GM21528 (cell line): ENCODE measurements around the gene LRRFIP1.
"Not testable (repeated sequence)": the region's sequence is repeated elsewhere in the genome, so short reads cannot be mapped to it uniquely, and the experiment has no call there.

Source experiments
- ATAC-seq: cut with Tn5 transposase; IDR thresholded peaks from one replicate; pipeline ENCODE4 v1.9.1; 2021; ENCODE audit warnings: mild to moderate bottlenecking, moderate library complexity; ENCODE audit not compliant: unreplicated experiment, low FRiP score

LRRFIP1 gene, protein sequence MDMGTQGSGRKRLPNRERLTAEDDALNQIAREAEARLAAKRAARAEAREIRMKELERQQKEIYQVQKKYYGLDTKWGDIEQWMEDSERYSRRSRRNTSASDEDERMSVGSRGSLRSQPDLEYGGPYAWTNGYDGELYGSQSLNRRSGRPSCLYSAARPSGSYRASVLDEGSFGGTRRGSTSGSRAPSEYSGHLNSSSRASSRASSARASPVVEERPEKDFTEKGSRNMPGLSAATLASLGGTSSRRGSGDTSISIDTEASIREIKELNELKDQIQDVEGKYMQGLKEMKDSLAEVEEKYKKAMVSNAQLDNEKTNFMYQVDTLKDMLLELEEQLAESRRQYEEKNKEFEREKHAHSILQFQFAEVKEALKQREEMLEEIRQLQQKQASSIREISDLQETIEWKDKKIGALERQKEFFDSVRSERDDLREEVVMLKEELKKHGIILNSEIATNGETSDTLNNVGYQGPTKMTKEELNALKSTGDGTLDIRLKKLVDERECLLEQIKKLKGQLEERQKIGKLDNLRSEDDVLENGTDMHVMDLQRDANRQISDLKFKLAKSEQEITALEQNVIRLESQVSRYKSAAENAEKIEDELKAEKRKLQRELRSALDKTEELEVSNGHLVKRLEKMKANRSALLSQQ

DNA sequence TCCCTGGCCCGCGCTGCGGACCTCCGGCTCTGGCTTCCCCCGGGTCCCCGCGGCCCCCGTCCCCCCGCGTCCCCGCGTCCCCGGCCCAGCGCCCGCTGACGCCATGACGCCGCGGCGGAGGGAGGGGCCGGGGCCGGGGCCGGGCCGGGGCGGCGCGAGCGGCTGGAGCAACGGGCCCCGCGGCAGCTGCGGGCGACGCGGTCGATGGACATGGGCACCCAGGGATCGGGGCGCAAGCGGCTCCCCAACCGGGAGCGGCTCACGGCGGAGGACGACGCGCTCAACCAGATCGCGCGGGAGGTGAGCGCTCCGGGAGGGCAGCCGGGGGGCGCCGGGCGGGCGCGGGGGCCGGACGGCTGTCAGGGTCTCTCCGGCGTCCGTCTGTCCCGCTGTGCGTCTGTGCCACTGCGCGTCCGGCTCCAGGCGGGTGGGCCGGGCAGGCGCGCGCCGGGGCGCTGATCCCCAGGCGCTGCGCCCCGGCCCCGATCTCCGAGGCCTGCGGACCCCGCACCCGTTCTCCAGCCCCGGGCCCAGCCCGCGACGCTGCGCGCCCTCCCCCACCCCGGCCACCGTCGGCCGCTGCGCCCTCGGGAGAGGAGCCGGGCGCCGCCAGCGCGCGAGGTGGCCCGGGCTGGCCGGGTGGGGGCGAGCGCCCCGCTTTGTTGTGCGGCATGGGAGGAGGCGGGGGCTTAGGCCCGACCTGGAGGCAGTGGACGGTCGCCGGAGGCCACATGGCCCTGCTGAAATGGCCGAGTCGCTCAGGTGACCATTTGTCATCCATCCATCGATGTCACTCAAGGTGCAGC lies at the start of gene LRRFIP1:
TSS of gene LRRFIP1 (plus strand) at position 147 of the 806 bp plus-strand sequence. CDS start at position 205, 58 bp downstream.
- ATAC-seq = no peak

DNA sequence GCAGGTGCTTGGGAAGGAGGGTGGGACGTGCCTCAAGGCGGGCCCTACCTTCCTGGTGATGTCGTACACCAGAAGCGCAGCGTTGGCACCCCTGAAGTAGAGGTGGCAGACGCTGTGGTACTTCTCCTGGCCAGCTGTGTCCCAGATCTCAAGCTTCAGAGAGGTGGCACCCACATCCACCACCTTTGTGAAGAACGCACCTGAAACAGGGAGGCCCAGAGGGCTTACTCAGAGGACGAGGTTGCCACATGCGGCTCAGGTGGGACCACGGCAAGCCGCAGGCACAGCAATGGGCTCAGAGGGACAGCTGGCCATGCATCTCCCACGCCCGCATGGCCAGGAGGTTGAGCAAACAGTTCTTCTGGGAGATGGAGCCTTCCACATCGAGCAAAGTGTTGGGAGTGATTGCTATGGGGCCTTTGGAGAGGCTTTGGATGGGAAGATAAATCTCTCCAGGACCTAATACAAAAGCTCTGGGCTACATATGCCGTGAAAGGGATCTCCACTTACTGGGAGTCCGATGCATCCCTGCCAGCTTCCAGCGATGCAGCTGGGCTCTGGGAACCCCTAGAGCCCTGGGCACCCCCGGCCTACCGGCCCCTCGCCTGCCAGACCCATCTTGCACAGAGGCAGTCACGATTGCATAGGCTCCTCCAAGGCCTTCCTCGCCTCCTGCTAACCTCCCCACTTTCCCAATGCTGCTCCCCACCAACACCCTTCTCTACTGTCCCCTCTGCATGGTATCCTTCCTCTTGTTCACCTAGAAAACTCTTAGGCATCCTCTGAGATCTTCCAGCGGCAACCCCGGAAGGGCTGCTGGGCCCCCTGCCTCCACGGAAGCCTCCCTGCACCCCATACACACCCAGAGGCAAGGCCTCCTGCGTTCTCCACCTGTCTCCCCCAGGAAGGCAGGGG lies 49.2 kb upstream of the LRRFIP1 start:
- ATAC-seq = no peak

DNA sequence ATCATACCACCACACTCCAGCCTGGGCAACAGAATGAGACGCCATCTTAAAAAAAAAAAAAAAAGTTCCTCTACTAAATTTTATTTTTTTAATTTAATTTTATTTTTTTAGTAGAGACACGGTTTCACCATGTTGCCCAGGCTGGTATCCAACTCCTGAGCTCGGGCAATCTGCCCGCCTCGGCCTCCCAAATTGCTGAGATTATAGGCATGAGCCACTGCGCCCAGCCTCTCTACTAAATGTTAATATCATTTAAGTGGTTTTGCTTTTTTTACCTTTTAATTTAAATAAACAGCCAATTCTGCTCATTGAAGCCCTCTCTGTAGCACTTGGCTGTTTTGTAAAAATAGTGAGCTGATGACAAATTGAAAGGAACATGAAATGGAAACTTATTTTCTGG lies 46.1 kb upstream of the LRRFIP1 start:
- ATAC-seq = no peak

DNA sequence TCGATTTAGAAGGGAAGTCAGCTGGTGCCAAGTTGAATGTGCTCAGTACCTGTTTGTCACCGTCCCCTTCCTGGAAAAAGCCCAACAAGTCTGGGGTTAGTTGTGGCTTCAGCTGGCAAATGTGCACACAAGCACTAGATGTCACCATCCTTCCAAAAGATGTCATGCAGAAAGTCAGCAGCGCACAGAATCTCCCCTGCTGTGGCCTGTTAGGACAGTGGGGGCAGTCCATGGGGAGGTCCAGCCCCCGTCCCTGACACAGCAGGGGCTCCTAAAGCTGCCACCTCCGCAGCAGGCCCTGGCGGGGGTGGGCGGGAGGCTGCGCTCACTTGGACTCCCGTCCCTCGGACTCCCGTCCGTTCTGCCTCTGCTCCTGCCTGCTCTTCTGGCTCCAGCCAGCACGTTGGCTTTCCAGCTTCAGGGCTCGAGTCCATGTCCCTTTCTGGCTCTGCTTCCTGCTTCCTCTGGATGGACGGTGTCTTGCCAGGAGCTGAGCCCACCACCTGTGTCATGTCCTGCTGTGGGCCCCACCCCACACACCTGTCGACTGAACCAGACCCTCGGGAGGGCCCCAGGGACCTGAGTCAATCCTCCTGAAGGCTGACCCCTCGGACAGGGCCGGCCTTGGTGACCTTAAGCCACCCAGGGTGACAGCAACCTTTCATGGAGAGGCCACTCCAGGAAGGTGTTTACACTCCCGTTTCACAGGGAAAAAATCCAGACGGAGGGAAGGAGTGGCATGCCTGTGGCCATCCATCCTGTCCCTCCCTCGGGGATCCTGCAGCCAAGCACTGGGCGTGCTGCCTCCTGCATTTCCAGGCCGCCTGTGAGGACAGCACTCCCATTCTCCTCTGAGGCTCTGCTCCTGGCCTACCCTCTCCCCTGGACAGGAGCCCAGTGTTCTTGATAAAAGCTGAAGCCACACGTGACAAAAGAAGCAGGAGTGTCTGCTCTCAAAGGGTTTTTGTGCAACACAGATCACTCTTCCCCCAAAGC lies 45.3 kb upstream of the LRRFIP1 start:
- no peak for ATAC-seq

DNA sequence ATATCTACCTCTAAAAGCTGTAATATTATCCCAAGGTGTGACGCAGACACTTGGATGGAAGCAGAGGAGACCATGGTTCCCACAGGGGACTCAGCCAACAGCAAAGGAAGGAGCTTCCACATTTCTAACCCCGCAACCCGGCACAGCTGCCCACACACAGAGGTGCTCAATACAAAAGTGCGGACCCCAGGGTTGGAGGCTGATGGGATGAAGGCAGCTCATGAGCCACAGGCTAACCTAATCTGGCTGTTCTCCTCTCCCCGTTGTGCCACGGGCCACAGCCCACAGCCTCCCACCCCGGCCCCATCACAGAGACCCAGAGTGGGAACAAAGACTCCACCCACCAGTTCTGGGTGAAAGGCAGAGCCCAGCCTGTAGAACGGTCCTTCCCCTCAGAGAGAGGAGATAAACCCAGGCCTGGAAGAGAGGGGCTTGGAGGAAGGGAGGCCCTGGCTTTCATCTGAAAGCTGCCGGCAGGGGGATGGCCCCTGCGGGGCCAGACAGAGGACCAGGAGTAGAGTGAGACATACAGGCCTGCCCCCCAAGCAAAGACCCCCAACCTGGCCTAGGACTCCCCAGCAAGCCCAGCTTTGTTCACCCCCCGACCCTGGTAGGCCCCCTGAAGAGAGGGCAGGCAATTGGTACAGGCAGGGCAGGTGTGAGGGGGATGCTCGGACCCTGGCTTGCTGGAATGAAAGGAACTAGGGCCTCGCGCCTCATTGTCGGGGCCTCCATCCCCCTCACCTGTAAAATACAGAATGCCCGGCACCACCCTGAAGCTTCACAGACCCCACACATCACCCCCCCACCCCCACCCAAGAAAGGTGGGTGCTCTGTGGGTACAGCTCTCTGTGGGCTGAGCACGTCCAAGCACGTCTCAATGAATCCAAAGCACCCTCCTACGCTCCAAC lies 43.7 kb upstream of the LRRFIP1 start:
- no peak for ATAC-seq

DNA sequence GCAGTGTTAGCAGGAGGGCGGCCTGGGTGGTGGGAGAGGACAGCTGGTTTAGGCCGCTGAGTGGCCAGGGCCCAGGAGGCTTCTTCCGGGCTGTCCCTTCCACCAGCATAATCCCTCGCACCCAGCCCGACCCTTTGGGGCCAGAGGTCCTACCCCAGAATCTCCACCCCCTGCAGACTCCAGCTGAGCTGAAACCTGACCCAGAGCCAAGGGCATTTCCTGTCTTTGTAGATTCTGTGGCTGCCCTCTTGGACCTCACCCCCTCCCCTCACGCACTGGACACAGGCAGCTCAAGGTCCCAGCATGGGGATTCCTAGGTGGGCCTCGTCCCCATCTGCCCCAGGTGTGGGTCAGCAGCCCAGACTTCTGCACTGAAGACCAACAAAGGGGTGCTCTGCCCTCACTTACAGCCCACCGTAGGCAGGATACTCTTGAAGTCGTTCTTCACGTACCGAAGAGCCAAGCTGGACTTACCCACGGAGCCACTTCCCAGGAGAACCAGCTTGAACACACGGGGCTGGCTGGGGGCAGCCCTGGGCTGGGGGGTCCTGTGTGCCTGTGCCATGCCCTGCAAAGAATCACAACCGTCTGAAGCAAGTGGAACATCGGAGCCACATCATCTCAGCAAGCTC lies 41.7 kb upstream of the LRRFIP1 start:
- no peak for ATAC-seq

DNA sequence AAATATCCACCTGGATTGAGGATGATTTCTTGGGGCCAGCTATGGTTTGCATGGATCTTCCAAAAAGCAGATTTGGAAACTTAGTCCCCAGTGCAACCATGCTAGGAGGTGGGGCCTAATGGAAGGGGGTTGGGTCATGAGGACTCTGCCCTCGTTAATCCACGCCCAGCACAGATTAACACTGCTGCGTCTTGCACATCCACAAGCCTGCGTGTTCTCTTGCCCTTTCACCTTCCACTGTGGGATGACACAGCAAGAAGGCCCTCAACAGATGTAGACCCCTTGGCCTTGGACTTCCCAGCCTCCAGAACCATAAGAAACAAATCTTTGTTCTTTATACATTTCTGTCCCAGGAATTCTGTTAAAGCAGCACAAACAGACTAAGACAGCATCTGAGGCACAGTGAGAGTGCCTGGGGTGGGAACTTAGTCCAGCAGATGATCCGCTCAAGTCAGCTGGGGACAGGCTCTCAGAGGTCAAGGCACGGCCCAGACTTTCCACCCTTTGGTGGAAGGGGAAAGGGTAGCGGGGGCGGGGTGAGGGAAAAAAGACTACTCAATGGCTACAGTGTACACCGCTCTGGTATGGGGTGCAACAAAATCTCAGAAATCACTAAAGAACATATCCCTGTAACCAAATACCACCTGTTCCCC lies 39.2 kb upstream of the LRRFIP1 start:
- no peak for ATAC-seq

DNA sequence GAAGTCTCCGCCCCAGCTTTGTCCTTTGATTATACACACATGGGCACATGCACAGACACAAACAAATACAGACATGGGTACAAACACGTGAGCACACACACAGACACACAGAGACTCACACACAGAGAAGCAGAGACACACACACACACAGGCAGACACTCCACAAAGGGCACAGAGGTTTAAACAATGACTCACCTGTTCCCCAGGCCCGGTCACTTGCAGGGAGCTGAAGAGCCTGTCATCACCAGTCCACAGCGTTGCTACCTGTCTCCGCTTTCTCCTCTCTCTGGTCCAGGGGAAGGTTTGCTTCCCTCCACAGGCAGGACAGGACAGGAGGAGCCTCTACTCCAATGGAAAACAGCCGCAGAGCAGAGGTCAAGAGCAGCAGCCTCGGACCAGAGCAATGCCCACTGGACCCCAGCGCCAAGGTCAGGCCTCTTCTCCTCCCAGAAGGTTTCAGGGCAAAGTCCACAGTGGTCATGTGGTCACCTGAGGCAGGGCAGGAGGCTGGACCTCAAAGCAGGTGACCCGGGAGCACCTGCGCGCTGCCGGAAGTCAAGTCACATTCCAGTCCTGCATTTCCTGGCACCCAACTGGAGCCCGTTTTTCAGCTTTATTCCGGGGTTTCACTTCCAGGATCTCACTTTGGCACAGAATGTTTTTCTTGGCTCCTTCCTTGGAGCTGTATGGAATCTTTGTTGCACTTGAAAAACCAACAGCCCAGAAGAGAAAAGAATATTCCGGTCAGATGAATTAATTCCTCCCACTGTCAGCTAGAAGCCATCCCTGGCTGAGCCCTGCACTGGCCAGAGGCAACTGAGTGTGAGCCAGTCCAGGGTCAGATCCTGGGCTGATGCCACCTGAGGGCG lies 36.9 kb upstream of the LRRFIP1 start, which contains the start of gene RAB17:
TSS of gene RAB17 (minus strand) at position 463 of the 869 bp plus-strand sequence. CDS start 4,580 bp downstream, outside the sequence.
- no peak for ATAC-seq

DNA sequence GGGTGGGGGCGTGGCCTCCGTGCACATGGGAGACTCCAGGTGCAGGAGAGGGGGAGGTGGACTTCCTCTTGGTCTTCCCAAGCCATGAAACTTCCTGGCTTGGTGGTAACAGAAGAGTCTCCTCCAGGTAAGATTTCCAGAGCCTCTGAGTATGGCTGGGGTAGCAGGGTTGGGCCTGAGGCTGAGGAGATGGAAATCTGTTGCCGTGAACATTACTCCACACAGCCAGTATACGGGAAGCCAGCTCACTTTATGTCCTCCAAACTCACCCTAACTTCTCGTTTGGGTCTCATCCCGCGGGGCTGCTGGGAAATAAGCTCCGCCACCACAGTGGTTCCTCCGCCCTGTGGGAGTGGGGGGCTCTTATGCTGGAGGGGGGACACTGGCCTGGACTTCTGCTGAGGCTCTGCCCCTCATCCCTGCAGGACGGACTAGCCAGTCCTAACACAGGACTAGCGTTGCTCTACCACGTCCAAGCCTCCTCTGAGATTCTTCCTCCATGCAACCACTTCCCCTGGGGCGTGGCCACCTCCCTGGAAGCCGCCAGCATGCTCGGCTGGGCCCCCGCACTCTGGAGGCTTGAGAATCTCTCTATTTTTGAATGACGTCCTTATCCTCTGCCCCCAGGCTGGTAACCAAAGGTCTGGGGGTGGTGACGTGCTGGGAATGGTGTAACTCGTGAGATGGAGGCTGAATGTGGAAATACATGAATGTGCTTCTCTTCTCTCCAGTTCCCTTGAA lies 36.1 kb upstream of the LRRFIP1 start:
- ATAC-seq = no peak

DNA sequence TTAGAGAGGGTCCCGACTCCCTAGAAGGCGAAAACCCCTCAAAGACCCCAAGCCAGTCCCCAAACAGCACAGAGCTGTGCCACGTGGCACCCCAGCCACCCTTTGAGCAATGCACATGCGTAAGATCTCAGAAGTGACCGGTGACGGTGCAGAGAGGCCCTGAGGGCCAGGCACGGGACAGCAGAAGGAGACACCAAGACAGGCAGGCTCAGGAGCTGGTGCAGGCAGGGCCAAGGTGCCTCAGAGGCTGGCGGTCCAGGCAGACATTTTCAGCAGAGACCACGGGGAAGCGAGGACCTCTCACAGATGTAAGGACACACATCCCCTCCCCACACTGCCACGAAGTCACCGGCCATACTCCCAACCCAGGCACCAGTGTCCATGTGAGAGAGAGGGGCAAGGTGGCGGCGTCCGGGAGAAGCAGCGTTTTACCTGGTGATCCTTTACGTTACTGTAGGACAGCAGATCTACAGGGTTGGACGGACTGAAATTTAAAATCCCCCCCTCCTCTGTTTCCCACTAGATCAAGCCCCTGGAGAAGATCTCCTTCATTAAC lies 34.9 kb upstream of the LRRFIP1 start:
- no peak for ATAC-seq

DNA sequence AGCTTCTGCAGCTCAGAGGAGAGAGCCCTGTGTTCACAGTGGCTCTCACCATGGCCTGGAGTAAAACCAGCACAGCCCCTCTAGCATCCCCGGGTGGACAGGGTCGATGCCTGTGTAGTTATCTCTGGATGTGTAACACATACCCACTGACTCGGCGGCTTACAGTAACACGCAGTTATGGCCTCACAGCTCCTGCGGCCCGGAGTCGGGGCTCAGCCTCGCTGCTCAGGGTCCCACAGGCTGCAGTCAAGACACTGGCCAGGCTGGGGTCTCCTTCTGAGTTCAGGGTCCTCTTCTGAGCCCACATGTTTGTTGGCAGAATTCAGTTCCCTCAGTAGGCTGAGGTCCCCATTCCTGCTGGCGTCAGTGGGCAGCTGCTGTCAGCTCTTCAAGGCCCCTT lies 34.4 kb upstream of the LRRFIP1 start:
- ATAC-seq = no peak

DNA sequence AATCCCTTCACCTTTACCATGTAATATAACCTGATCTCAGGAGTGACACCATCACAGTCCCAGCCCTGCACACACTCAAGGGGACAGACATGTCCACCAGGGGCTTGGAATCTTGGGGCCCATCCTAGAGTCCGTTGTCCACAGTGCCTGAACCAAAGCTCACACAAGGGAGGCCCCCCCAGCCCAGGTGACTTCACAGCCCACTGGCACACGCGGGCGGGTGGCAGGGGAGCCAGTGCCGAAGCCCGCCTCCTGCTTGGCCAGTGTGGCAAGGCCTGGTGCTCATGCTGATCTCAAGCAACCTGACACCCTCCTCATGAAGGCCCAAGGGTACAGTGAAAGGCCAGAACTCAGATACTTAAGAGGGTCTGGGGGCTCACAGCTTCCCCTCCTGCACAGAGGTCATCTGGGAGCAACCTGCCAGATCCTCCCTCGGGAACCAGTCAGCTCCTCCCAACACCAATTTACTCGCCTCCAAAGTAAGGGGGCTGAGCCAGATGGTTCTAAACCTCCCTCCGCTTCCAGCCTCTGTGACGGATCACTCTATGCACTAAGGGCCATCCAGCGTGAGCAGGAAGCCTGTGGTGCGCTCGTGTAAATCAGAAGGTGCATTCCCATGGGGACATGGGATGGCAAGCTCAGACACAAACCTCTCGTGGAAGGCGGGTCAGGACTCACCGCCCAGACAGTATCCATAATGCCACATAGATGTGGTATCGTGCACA lies 33.6 kb upstream of the LRRFIP1 start:
- ATAC-seq = no peak

DNA sequence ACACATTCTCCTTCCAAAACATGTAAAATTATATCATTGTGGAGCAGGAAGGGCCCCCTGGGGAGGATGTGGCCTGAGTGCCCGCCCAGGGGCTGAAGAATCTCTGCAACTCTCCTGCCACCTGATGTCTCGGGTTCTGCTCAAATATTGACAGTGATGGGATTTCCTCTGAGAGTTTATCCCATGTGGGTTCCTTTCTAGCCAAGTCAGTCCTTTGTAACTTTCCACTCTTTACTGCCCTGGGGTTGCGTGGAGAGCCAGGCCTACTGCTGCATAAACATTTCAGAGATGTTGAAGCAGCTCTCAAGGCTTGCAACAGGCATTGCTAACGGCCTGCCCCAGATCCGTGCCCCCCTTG lies 32.9 kb upstream of the LRRFIP1 start:
- ATAC-seq = no peak

DNA sequence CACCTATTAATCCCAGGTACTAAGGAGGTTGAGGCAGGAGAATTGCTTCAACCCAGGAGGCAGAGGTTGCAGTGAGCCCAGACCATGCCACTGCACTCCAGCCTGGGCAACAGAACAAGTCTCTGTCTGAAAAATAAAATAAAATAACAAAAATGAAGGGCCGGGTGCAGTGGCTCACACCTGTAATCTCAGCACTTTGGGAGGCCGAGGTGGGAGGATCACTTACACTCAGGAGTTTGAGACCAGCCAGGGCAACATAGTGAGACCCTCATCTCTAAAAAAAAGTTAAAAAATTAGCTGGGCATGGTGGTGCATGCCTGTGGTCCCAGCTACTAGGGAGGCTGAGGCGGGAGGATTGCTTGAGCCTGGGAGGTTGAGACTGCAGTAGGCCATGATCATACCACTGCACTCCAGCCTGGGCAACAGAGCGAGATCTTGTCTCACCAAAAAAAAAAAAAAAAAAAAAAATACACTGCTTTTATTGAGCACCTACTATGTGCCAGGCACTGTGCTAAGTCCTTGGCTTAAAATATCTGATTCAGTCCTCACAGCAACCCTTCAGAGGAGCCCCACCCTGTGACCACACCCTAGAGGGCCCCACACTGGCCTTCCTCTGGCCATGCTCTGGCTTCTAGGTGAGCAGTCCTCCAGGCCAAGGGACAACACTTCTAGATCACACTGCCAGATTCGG lies 31.4 kb upstream of the LRRFIP1 start:
- ATAC-seq = not testable (repeated sequence)
